Stimulated activated CD4-positive, alpha-beta T cell treated with anti-CD3 and anti-CD28 coated beads, TNF-alpha, amount 100 ng/mL, for 1 hour (primary cell): ENCODE data around the gene LYZL4.

ENCODE experiments used
- DNase-seq, 3 donors: peaks; one replicate each; pipeline ENCODE4 v3.0.0-alpha.2; 2020; ENCODE audit warnings: low read depth in 3 of 3, low spot score in 1 of 3

Gene LYZL4

GRCh38 chr3:42375121-42375800 lies 35.1 kb downstream of the LYZL4 start:
- no peak for DNase-seq

DNA sequence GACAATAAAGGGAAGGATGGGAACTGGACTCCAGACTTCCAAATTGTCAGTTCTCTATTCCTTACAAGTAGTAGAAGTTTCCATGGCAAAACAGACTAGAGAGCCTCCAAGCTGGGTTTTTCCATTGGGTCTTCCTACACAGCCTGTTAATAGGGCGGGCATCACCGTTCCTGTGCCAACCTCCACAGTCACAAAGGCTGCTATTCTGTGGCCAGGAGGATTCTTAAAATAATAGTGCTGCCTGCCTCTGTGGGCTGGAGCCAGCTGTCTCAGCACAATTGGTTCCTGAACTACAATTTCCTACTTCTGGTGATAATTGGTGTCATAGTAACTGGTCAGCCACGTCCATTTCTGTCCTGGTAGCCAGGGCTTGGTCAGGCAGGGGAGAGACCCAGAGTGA lies 38.6 kb downstream of the LYZL4 start:
- no peak for DNase-seq

- no peak for DNase-seq
Measured at GRCh38 chr3:42369832-42370231, 40.6 kb downstream of the LYZL4 start.

GRCh38 chr3:42369304-42369703 lies 41.1 kb downstream of the LYZL4 start:
- no peak for DNase-seq

- DNase-seq: no peak
Measured at GRCh38 chr3:42368861-42369260, 41.5 kb downstream of the LYZL4 start.

- DNase-seq: no peak
Measured at GRCh38 chr3:42367903-42368302, 42.5 kb downstream of the LYZL4 start.

DNA sequence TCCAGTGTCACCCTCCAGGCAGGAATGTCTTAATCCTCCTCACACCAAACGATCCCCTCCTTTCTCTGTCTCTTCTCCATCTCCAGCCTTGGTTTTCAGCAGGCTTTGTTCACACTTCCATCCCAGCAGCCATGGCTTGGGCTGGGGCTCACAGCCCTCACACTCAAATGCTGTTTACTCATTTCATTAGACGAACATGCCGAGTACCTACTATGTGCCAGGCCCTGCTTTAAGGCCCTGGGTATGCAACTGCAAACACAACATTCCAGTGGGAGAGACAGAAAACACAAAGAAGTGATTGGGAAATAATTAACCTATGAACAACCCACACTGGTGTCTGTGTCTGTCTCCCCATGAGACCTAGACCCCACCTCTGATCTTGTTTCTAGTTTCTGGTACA lies 43.9 kb downstream of the LYZL4 start:
- no peak for DNase-seq

GRCh38 chr3:42357335-42357734 lies 53.1 kb downstream of the LYZL4 start:
- DNase-seq: no peak

GRCh38 chr3:42355612-42356011 lies 54.8 kb downstream of the LYZL4 start:
- no peak for DNase-seq

GRCh38 chr3:42353631-42354030 lies 56.8 kb downstream of the LYZL4 start:
- no peak for DNase-seq

DNA sequence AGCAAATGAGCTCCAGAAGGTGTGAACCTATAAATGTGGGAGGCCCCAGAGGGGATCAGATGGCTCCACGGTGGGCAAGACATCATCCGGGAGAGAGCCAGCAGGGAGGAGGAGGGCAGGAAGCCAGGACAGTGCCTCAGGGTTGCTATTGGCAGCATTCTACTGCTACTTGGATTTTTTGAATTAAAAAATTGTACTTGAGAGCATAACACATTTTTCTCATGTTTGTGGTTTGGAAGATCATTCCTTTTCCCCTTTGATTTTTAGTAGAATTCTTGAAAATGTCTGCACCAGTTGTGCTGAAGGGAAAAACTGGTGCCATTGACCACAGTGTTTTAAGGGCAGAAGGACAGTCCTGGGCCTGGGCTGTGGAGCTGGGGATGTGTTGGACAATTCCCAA lies 59.2 kb downstream of the LYZL4 start:
- no peak for DNase-seq

DNA sequence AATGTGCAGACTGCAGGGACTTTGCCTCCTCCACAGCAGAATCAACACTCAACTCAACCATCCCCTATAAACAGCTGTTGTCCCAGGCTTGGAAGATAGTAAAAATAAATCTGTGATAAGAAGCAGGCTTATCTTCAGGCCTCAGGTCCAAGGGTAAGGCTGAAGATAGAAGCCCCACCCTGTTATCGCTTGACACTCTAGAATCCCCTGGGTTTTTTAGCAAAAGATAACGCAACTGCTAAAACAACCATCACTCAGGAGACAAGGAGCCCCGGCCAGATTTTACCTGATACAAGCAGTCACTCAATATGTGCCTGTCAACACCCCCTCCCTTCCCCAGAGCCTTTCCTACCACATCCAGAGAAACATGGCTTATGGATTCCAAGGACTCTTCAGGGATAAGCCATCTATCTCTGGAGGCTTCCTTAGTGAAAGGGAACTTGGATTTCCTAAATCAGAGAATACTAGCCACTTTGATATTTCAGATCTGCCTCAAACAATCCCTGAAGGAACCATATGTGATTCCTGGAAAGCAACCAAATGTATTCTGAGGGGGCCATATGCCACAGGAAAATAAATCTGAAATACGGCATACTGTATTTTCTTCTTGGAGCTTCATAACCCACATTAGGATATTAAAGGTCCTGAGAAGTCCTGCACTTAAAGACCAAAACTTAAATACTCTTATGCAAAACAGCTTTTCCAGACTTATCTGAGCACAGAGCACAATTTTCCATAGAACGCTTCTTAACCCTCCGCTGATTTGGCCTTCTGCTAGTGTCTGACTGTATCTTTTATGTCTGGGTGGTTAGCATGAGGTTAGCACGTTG lies 60.4 kb downstream of the LYZL4 start:
- no peak for DNase-seq

DNA sequence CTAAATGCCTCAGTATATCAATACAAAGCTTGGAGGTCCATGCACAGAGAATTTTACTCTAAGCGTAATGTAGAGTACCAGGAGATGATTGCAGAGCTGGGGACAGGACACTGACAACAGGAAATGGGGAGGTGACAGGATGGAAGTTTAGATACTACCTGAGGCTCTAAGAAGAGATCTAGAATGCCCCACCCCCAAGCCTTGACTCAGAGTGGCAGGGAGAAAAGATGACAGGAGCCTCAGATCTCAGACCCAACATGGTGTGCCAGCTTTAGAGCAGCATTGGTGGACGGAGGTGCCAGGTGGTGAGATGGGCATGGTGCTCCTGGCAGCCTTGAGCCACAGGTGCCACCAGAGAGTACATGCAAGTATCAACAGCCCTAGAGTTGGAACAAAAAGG lies 62.5 kb downstream of the LYZL4 start:
- no peak for DNase-seq
